GM19240 (cell line): Measurements from ENCODE around the gene PNKP.

ENCODE experiments used
- DNase-seq: peaks from one replicate; pipeline ENCODE4 v3.0.0; 2011; ENCODE audit warnings: low spot score; ENCODE audit not compliant: insufficient read length

The PNKP gene

GRCh38 chr19:49876422-49877019, 9.1 kb upstream of the PNKP start:
- DNase-seq = peak; percentile 61

GRCh38 chr19:49875857-49876421, 8.6 kb upstream of the PNKP start:
- DNase-seq = no peak

- no peak for DNase-seq
Observed at GRCh38 chr19:49875177-49875576, 7.8 kb upstream of the PNKP start.

GRCh38 chr19:49874503-49875157, 7.3 kb upstream of the PNKP start:
- DNase-seq = no peak

GRCh38 chr19:49873834-49874233, 6.5 kb upstream of the PNKP start:
- no peak for DNase-seq

DNA sequence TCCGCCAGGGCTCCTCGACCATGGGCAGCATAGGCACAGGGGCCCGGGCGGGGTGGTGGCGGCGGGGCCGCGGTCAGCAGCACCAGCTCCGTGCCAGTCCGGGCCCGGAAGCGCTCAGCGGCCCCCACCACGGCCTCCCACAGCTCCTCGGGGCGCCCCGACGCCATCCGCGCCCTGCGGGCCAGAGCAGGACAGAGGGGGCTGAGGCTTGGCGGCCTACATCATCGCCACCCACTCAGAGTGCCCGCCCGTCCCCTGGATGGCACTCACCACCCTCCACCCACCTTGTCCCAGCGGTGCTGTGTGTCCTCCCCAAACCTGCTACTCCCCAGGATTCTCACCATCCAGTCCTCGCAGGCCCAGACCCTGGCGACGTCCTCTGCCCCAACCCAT, 5.7 kb upstream of the PNKP start:
- no peak for DNase-seq

DNA sequence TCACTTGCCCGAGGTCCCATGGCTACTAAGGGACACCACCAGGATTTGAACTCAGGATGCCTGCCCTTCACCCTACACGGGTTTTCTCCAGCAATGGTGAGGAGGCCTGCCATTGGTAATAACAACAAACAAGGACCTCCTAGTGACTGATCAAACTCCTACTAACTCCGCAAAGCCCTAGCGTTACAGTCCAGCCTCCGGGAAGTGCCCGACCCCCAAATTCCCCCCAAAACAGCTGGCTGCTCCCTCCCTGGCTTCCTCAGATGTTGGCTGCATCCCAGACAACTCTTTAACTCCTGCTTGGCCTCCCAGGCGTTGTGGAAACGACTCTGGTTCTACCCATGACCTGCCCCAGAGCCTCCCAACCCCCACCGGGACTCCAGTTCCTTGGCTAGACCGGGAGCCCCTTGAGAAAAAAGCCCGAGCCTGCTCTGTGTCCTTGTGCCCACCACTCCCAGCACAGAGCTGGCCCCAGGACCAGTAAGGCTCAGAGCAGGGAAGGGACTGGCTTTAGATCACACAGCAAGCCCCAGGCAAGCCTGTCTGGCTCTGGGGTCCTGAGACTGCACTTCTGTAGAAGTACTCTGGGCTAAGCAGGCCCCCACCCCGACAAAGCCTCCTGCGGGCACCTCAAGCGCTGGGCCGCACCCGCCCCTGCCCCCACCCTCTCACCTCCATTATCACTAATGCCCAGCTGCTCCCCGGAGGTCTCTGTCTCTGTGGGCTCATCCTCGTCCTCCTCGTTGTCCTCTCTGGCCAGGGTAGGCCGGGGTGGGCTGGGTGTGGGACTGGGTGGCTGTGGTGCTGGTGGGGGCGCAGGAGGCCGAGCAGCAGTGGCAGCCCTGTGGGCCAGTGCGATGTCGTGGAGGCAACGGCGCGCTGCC, 5.1 kb upstream of the PNKP start:
- no peak for DNase-seq

- no peak for DNase-seq
Observed at GRCh38 chr19:49871349-49871985, 4.1 kb upstream of the PNKP start.

DNA sequence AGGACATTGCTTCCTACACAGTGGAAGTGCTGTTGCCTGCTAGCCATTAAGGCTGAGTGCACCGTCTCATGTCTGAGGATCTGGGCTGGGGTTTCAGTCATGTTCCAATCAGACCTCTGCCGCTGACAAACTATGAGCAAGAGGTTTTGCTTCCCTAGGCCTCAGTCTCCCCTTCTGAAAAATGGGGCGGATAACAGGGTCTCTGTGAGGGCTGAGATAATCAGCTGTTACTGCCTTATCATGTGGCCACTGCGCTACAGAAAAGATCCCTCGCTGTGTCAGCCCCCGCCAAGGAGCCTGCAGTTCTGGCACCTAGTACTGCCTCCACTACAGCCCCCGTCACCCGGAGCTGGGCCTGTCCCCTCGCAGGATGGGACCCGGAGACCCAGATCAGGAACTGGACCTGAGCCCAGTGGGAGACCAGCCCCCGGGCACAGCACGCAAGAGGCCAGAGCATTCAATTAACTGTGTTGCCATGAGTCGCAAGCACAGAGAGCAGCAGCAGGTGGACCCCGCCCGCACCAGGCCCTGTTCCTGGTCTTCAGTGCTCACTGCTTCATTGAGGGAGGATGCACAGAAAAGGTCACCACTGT, 3.0 kb upstream of the PNKP start:
- DNase-seq = no peak

GRCh38 chr19:49869484-49870308, 2.3 kb upstream of the PNKP start:
- DNase-seq = peak; percentile 91

GRCh38 chr19:49869009-49869483, 1.7 kb upstream of the PNKP start:
- DNase-seq = no peak

GRCh38 chr19:49864890-49865289, 2.5 kb downstream of the PNKP start:
- DNase-seq = no peak

GRCh38 chr19:49863935-49864320, 3.4 kb downstream of the PNKP start:
- no peak for DNase-seq

DNA sequence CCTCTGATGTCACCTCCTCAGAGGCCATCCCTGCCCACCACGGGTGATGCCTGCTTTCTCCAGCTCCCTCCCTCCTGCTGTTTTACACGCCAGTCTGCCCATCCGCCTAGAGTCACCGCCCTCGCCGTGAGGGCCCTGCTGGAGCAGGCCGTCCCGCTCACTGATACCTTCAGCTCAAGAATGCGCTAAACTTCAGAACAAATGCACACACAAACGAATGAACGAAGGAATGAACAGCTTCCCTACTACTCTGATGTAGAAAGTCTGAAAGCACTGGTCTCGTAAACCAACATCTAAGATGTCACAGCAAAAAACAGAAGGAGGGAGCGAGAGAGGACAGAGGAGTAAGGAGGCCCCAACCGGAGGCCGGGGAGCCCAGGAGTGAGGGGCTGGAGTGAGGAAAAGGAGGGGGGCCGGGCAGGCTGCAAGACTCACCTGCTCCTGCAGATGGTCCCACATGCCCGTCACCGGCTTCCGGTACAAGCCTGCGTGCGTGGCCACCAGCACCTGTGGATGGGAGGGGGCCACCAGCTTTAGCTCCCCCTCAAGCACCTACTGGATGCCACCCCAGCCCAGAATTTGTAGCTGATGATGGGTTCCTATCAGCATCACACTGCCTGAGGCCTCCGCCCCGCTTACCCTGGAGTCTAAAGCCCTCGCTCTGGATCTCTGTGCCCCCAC, 4.0 kb downstream of the PNKP start:
- no peak for DNase-seq

DNA sequence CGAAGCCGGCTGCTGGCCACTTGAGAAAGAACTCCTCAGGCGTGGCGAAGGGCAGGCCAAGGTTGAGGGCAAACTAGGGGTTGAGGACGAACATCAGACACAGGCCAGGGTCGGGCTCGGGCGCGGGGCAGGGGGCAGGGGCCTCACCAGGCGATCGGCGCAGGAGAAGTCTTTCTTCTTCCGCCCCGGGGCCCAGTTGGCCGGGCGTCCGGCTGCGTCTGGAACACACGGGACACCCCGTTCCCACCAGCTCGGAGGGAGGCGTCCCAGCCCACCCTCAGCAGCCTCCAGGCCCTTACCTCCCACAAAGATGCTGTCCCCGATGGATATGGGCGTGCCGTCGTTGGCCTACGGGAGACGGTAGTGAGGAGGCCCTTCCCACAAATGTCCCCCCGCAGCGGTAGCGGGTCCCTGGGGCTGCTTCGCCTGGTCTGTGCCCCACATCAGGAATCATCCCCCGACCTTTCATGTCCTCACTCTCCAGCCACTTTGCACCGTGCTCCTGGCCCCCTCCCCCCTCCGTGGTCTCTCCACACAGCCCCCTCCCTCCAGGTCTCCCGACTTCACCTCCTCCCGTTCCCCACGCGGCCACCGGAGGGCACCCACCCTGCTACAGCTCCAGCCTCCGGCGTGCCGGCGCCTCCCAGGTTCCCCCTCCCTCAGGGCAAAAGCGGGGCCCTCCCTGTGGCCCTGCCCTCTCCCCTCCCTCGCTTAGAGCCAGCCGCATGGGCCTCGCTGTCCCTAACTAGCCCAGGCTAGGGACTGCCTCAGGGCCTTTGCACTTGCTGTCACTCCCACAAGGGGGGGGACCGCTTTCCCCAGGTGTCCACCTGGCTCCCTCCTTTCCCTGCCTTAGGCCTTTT, 4.8 kb downstream of the PNKP start:
- DNase-seq = no peak

DNA sequence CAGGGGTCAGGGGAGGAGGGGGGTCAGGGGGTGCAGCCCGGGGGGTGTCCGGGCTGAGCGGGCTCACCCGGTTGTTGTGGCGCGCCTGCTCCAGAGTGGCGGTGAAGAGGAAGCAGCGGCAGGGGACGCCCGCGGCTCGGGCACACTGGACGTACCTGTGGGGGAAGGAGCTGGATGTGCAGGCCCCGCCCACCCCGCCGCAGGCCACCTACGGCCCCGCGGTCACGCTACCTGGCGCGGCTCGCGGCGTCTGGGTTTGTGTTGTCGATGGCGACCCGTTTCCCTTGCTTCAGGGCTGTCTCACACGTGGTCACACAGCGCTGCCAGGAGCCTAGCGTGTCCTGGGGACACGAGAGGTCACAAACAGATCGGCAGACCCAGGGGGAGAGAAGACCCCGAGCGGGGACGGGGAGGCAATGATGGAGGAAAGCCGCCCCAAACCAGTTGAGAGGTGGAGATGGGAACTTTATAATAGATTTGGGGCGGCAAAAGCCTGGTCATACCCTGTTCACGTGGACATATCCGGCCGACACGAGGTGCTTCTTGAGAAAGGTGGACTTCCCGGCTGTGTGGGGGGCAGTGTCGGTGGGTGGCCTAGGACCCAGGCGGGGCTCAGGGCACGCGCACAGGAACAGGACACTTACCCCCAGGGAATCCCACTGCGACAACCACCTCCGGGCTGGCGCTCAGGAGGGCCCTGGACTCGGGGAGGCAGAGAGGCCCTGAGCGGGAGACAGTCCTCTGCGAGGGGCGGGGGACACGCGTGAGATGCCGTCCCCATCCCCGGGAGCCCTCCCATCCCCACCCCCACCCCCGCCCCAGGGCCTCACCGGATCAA, 5.6 kb downstream of the PNKP start:
- no peak for DNase-seq

- DNase-seq = no peak
Observed at GRCh38 chr19:49861107-49861506, 6.3 kb downstream of the PNKP start.
